IgD-negative memory B cell (primary cell): ENCODE measurements around the gene LOXL3. TPM values are rescaled to one million over a fixed set of nuclear protein-coding genes. Genes with fewer than 3 reads are reported as not detected.
"Not testable (repeated sequence)": the region's sequence is repeated elsewhere in the genome, so short reads cannot be mapped to it uniquely, and the experiment has no call there.

Experiments
- H3K27ac Mint-ChIP-seq, 3 donors: one replicate each; pipeline ENCODE4 v1.8.0; 2020 to 2022; ENCODE audit warnings: mild to moderate bottlenecking in 3 of 3, mixed read lengths in 3 of 3, moderate library complexity in 1 of 3
- H3K27me3 Mint-ChIP-seq: one replicate; pipeline ENCODE4 v1.8.0; 2021; ENCODE audit warnings: mixed read lengths
- H3K36me3 Mint-ChIP-seq: one replicate; pipeline ENCODE4 v1.8.0; 2020; ENCODE audit warnings: mild to moderate bottlenecking, mixed read lengths
- H3K4me1 Mint-ChIP-seq, 3 donors: one replicate each; pipeline ENCODE4 v1.8.0; 2020 to 2022; ENCODE audit warnings: mixed read lengths in 3 of 3, mild to moderate bottlenecking in 1 of 3
- H3K4me3 Mint-ChIP-seq, 4 donors: one replicate each; pipeline ENCODE4 v1.8.0; 2020 to 2022; ENCODE audit warnings: mild to moderate bottlenecking in 4 of 4, mixed read lengths in 4 of 4, moderate library complexity in 3 of 4
- H3K9me3 Mint-ChIP-seq, 3 donors: one replicate each; pipeline ENCODE4 v1.8.0; 2020 to 2021; ENCODE audit warnings: mixed read lengths in 3 of 3, mild to moderate bottlenecking in 1 of 3
- polyA plus RNA-seq: library from polyadenylated mRNA; unstranded; fragments of 300-500 nt; fragmentation: Illumina TruSeq; gene quantifications from one replicate; pipeline ENCODE4 v1.2.3, GENCODE V29; 2021

LOXL3 gene
- polyA plus RNA-seq, 1 donor from 2014 or later = 0.74 TPM

DNA sequence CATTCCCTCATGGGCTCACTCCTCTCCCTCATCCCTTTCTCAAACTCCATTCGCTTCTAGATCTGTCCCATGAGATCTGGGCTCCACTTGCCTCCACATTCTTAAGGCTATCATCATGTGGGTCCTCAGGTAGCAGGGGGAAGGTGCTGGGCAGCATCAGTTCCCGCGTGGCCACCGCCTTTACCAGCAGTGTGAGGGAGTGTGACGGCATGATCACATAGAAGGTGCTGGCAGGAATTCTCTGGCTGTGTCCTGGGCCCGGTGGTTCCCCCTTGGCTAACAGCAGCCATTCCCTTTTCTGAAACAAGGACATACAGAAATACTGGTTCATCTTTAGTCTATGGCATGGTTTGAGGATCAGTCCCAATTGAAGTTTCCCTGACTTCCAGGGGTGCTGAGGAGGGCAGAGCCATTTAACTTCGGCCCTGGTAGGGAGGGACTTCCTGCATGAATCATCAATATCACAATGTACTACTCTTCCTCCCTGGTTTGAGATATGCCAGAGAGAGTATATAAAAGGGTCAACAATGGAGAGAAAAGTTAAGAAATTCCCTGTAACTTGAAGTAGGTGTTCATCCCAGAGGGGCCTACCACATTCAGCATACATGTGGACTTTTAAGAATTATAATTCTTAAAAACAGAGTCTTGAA lies 8.5 kb upstream of the LOXL3 start:
- H3K9me3 Mint-ChIP-seq = no peaks in the 10 kb centered on the region
- H3K4me3 Mint-ChIP-seq = no peak overlapping the region
- peaks cover 5% of the 10 kb centered on the region for H3K36me3 Mint-ChIP-seq
- no peak overlapping the region for H3K27ac Mint-ChIP-seq
- peaks cover 0 to 2% (median 0%) of the 10 kb centered on the region in 3 donors for H3K4me1 Mint-ChIP-seq
- peaks cover 3% of the 10 kb centered on the region for H3K27me3 Mint-ChIP-seq

DNA sequence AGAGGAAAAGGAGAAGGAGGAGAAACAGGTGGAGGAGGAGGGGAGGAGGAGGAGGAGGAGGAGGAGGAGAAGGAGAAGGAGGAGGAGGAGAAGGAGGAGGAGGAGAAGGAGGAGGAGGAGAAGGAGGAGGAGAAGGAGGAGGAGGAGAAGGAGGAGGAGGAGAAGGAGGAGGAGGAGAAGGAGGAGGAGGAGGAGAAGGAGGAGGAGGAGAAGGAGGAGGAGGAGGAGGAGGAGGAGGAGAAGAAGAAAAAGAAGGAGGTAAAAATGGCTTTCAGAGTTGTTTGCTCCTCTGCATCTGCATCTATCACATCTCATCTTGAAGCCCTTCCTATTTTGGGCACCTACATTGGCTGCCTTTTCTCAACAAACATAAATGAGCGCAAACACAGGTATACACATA lies 7.3 kb upstream of the LOXL3 start:
- H3K27ac Mint-ChIP-seq = not testable (repeated sequence)

DNA sequence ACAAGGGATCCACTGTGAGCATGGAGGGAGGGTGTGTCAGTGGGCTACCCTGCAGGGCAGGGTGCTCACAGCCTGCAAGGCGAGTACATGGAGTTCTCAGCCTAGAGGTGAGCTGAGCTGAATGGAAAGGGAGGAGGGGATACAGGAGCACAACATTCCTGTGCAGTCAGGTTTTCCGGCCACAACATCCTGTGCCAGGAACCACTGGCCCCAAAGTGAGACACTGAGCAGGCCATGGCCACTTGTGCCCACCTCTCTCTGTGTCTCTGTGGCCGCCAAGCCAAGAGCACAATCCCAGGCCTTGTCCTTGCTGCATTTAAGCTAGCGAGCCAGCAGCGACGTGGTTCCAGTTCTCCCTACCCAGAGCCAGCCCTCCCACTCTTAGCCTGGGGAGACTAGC lies 6.8 kb upstream of the LOXL3 start:
- Mint-ChIP-seq H3K4me1 (peaks cover 0 to 6% (median 4%) of the 10 kb centered on the region in 3 donors), H3K4me3 (no peak overlapping the region), H3K27ac (no peak overlapping the region), H3K27me3 (peaks cover 3% of the 10 kb centered on the region), H3K36me3 (peaks cover 4% of the 10 kb centered on the region), H3K9me3 (no peaks in the 10 kb centered on the region)

More for the DNA sequence above, 7.3 kb upstream of the LOXL3 start:
- not testable (repeated sequence) for H3K9me3 Mint-ChIP-seq, H3K36me3 Mint-ChIP-seq, H3K27me3 Mint-ChIP-seq, H3K4me3 Mint-ChIP-seq, H3K4me1 Mint-ChIP-seq

DNA sequence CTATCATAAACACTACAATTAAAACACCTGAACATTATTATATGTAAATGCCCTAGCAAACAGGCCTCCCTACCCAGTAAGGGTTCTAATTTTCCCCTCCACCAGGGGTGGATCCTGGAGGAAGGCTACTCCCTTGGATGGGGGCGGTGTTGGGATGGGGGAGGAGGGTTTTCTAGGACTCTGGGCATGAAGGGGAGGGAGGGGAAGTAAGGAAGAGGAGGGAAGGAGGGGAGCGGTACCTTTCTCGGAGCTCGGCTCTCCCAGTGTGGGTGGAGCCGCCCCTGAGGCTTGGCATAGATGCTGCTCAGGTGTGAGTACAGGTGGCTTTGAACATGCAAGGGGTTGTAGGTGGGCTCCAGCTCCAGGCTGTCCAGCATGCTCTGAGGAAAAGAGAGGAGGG lies 6.2 kb upstream of the LOXL3 start:
- H3K4me1 Mint-ChIP-seq = peaks cover 5 to 8% (median 7%) of the 10 kb centered on the region in 3 donors
- no peaks in the 10 kb centered on the region for H3K9me3 Mint-ChIP-seq
- H3K4me3 Mint-ChIP-seq = no peak overlapping the region
- H3K27ac Mint-ChIP-seq = peak overlapping the region in 1 of 3 donors; percentile 76
- peaks cover 4% of the 10 kb centered on the region for H3K36me3 Mint-ChIP-seq
- H3K27me3 Mint-ChIP-seq = peaks cover 3% of the 10 kb centered on the region

DNA sequence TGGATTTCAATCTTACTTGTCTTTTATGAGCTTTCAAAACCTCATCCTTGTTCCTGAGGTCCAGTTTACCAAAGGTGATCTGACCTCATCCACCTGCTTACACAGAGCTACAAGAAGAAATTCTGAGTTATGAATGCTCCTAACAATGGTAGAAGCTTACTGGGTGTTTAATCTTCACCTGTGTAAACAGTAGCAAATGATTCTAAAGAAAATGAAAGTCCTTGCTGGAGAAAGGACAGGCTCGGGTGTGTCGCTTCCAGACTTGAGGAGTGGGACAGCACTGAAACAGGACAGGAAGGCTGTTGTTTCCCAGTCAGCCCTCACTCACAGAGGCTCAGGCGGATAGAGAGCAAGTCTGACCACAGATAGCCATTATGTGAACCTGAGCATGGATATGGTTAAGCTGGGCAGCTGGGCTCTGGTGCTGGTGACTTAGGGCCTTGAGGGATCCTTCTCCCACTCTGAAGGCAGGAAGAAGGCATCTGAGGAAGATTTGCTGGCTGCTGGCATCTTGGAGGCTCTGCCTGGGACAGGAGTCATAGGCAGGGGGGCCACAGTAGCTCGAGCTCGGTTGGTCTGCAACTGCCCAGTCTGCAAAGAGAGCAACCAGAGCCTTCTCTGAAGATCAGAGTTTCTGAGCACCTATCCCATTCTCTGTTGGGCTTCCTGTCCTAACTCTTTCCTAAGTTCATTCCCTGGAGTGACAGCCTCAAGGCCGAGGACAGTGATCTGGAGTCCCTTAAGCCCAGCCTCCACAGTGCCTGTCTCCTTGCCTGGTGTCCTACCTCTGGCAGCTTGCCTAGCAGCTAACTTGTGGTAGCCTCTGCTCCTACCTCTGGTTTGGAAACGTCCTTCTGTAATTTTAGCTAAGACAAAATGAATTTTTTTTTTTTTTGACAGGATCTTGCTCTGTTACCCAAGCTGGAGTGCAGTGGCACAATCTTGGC lies 4.8 kb upstream of the LOXL3 start:
- H3K4me1 Mint-ChIP-seq = peaks cover 8 to 9% (median 8%) of the 10 kb centered on the region in 3 donors
- no peaks in the 10 kb centered on the region for H3K9me3 Mint-ChIP-seq
- H3K4me3 Mint-ChIP-seq = peak overlapping the region in 1 of 4 donors; percentile 50
- H3K27ac Mint-ChIP-seq = peak overlapping the region in 2 of 3 donors; percentile 13 to 51
- peaks cover 2% of the 10 kb centered on the region for H3K36me3 Mint-ChIP-seq
- peaks cover 3% of the 10 kb centered on the region for H3K27me3 Mint-ChIP-seq

DNA sequence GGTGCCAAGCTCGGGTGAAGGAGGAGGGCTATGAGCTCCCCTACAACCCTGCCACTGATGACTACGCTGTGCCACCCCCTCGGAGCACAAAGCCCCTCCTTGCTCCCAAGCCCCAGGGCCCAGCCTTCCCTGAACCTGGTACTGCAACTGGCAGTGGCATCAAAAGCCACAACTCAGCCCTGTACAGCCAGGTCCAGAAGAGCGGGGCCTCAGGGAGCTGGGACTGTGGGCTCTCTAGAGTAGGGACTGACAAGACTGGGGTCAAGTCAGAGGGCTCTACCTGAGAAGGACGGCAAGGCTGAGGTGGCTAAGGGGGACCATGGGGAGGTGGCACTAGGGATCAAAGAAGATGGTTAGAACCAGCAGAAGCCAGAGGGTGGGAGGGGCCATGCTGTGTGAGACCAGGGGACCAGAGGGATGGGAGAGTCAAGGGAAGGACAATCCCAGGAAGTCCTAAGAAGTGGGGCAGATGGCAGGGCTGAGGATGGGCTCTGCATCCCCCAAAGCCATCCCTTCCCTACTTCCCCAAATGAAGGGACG lies 3.2 kb upstream of the LOXL3 start:
- peaks cover 14% of the 10 kb centered on the region in 3 donors for H3K4me1 Mint-ChIP-seq
- H3K4me3 Mint-ChIP-seq = peak overlapping the region in 2 of 4 donors; percentile 58 to 94
- peaks cover 5% of the 10 kb centered on the region for H3K27me3 Mint-ChIP-seq

DNA sequence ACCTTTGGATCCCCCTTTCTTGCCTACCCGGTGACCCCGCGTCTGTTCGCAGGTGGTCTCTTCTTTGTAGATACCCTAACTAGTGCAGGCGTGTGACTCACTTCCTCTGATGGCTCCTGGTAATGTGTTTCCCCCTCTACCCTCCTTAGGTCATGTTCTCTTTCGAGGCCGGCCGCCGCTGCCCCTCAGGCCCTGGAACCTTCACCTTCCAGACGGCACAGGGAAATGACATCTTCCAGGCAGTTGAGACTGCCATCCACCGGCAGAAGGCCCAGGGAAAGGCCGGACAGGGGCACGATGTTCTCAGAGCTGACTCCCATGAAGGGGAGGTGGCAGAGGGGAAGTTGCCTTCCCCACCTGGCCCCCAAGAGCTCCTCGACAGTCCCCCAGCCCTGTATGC lies 2.4 kb upstream of the LOXL3 start:
- Mint-ChIP-seq H3K4me1 (peaks cover 14 to 16% (median 14%) of the 10 kb centered on the region in 3 donors), H3K27me3 (peaks cover 5% of the 10 kb centered on the region), H3K9me3 (no peaks in the 10 kb centered on the region), H3K36me3 (peaks cover under 1% of the 10 kb centered on the region), H3K4me3 (peak overlapping the region; percentile 93 to 96 (median 95)), H3K27ac (peak overlapping the region in 2 of 3 donors; percentile 73 to 87)

More for the DNA sequence above, 3.2 kb upstream of the LOXL3 start:
- H3K36me3 Mint-ChIP-seq = peaks cover 2% of the 10 kb centered on the region
- H3K27ac Mint-ChIP-seq = peak overlapping the region in 1 of 3 donors; percentile 73
- H3K9me3 Mint-ChIP-seq = no peaks in the 10 kb centered on the region

DNA sequence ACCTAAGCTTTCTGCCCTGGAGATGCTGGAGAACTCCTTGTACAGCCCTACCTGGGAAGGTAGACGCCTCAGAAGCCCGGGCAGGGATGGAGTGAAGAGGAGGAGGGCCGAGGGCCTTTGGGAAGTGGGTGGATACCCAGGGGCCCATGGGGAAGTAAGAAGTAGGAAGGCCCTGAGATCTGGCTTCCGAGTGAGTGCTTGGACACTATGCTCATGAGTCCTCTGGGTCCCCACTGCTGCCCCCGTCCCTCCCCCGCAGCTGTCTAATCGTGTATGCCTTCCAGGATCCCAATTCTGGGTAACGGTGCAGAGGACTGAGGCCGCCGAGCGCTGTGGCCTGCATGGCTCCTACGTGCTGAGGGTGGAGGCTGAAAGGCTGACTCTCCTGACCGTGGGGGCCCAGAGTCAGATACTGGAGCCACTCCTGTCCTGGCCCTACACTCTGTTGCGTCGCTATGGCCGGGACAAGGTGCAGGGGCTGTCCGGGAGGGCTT lies 1.9 kb upstream of the LOXL3 start:
- Mint-ChIP-seq H3K4me1 (peaks cover 14 to 16% (median 14%) of the 10 kb centered on the region in 3 donors), H3K9me3 (no peaks in the 10 kb centered on the region), H3K4me3 (peak overlapping the region; percentile 93 to 96 (median 95)), H3K36me3 (no peaks in the 10 kb centered on the region), H3K27ac (peak overlapping the region; percentile 87 to 94 (median 92)), H3K27me3 (peaks cover 5% of the 10 kb centered on the region)

DNA sequence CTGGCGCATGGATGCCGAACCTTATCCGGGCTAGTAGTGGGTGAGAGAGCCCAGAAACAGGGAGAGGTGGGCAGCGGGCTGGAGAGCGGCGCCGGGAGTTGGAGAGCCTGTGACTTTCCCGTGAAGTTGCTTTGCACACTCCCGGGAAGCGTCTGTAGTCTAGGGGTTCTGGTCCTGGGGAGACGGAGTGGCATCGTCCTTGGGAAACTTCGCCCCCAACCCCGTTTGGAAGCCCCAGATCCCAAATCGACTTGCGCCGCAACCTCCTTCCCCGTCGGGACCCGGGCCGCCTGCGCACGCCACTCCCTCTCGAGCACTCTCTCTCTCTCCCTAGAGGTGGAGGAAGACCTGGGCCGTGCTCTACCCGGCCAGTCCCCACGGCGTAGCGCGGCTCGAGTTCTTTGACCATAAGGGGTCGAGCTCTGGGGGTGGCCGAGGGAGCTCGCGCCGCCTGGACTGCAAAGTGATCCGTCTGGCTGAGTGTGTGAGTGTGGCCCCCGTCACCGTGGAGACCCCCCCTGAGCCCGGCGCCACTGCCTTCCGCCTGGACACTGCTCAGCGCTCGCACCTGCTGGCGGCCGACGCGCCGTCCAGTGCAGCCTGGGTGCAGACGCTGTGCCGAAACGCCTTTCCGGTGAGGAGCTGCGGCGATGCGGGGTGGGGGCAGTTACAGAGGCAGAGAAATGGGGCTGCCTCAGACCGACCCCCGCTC lies 1.2 kb upstream of the LOXL3 start:
- H3K27ac Mint-ChIP-seq = peak overlapping the region; percentile 92 to 97 (median 94)
- peaks cover 4% of the 10 kb centered on the region for H3K27me3 Mint-ChIP-seq
- no peaks in the 10 kb centered on the region for H3K9me3 Mint-ChIP-seq

DNA sequence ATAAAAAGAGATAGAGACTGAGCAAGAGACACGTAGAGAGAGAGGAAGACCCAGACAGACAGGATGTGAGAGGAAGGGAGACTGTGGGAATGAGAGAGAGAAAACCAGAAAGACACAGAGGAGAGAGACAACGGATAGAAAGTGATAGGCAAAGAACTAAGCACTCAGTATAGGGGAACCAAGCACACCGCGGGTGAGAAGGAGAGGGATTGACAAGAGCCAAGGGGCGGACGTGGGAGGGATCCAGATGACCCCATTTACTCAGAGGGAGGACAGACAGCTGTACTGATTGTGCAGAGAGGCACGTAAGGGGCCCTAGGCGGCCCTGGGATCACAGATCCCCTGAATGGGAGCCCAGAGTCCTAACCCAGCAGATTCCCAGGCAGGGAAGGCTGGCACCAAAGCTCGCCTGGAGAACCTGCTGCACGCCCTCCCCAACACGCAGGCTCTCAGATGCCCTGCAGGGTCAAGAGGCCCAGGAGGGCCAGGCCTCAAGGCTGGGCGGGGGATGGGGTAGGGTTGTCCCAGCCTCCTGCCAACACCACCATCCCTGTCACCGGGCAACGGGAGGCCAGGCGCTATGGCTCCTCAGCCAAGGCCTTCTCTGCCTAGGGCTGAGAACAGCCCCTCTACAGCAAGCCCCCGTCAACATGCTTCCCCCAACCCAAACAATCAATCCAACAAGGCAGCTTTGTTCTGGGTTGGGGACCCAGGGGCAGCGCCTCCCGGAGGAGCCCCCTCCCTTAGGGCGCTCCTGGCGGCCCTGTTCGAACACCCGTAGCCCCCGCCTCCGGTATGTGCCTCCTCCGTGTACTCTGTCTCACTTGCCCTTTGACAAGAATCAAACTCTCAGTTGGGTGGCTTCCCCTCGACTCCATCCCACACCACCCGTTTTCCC lies 579 bp downstream of the LOXL3 start:
- Mint-ChIP-seq H3K4me3 (peak overlapping the region; percentile 64 to 96 (median 87)), H3K9me3 (no peaks in the 10 kb centered on the region), H3K36me3 (no peaks in the 10 kb centered on the region), H3K4me1 (peaks cover 17 to 24% (median 18%) of the 10 kb centered on the region in 3 donors), H3K27me3 (peaks cover 14% of the 10 kb centered on the region), H3K27ac (peak overlapping the region; percentile 70 to 97 (median 80))

More for the DNA sequence above, 1.2 kb upstream of the LOXL3 start:
- Mint-ChIP-seq H3K36me3 (no peaks in the 10 kb centered on the region), H3K4me1 (peaks cover 14 to 16% (median 14%) of the 10 kb centered on the region in 3 donors), H3K4me3 (peak overlapping the region; percentile 93 to 96 (median 95))

DNA sequence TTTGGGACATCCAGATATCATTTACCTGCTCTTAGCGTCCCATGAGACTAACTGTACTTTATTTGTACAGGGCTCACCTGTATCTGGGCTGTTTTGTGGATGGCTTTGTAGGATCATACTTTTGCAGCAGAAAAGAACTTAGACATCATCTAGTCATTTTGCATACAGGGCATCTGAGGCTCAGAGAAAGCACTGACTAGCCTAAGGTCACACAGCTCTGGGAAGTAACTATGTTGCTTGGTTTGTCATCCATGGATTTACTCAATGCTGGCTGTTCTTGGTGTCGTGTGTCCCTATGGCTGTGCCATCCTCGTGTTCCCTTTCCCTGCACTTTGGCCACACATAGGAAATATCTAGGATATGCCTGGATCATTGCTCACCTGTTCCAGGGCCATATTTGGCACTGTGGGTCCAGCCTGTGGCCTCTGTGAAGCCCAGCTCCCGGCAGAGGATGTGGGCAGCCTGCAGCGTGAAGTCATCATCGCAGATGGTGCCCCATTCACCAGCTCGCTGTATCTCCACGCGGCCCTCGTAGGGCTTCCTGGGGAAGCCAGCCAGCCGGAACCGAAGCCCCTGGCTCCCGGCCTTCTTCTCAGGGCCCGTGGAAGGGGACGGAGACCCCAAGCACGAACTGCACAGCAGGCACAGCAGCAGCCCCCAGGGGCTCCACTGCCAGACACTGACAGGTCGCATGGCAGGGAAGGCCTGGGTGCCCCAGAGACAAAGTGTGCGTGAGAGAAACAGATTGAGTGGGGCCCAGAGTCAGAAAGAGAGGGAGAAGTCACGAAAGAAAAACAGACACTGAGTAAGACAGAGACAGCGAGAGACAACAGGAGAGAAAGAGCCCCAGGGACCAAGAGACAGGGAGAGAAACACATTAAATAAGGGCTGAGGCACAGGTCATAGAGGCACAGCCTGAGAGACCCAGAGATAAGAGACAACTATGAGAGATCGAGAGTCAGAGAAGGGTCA lies 1.5 kb downstream of the LOXL3 start:
- no peaks in the 10 kb centered on the region for H3K36me3 Mint-ChIP-seq
- H3K27me3 Mint-ChIP-seq = peaks cover 17% of the 10 kb centered on the region
- no peaks in the 10 kb centered on the region for H3K9me3 Mint-ChIP-seq
- peak overlapping the region; percentile 70 to 97 (median 80) for H3K27ac Mint-ChIP-seq
- H3K4me1 Mint-ChIP-seq = peaks cover 18 to 24% (median 21%) of the 10 kb centered on the region in 3 donors
- H3K4me3 Mint-ChIP-seq = peak overlapping the region; percentile 35 to 78 (median 53)

DNA sequence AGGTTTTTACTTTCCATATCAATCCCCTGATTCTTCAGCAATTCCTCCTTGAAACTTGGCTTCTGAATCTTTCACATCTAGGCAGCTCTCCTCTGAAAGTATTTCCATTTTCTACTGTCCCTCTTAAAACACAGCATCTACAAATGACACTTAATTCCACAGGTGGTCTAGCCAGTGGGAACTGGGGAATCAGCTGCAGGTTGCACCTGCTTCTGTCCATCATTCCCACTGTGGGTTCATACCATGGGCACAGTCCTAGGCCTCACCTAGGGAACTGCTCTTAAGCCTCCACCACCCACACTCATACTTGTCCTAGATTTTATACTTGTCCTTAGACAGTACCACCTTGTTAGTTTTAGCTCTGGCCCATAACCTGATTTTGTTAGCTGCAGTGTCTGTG lies 2.2 kb downstream of the LOXL3 start:
- peak overlapping the region in 1 of 3 donors; percentile 22 for H3K27ac Mint-ChIP-seq

More for the DNA sequence above, 2.2 kb downstream of the LOXL3 start:
- peaks cover 16 to 24% (median 21%) of the 10 kb centered on the region in 3 donors for H3K4me1 Mint-ChIP-seq
- no peaks in the 10 kb centered on the region for H3K36me3 Mint-ChIP-seq
- H3K4me3 Mint-ChIP-seq = peak overlapping the region in 3 of 4 donors; percentile 7 to 63 (median 57)
- H3K27me3 Mint-ChIP-seq = peaks cover 19% of the 10 kb centered on the region
- no peaks in the 10 kb centered on the region for H3K9me3 Mint-ChIP-seq
